ENCODE results near the gene ACSS1.

DNA sequence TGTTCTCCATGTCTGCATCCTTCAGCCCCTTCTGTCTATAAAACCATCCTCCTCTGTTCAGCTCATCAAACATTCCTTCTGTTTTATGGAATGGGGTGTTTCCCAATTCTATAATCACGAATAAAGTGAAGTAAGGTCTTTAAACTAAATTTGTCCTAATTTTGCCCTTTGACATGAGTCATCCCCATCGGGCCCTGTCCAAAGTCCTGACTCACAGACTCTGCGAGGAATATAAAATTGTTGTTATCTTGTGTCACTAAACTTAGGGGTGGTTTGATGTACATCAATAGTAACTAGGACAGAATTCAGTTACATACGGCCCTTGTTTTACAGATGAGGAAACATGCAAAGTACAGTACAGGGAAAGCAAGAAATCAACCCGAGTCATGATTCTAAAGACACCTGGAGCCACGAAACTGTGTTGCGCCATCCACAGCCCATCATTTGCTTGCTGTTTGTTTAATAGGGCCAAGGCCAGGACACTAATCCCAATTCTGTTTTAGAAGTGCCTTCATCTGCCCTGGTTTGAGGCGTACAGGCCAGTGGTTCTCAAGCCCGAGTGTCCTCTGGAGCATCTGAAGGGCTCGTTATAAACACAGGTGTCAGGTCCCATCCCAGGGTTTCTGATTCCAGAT, 2.8 kb downstream of the ACSS1 start:
- TF ChIP-seq, protein P1, sequence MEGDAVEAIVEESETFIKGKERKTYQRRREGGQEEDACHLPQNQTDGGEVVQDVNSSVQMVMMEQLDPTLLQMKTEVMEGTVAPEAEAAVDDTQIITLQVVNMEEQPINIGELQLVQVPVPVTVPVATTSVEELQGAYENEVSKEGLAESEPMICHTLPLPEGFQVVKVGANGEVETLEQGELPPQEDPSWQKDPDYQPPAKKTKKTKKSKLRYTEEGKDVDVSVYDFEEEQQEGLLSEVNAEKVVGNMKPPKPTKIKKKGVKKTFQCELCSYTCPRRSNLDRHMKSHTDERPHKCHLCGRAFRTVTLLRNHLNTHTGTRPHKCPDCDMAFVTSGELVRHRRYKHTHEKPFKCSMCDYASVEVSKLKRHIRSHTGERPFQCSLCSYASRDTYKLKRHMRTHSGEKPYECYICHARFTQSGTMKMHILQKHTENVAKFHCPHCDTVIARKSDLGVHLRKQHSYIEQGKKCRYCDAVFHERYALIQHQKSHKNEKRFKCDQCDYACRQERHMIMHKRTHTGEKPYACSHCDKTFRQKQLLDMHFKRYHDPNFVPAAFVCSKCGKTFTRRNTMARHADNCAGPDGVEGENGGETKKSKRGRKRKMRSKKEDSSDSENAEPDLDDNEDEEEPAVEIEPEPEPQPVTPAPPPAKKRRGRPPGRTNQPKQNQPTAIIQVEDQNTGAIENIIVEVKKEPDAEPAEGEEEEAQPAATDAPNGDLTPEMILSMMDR (IDR thresholded peaks at IDR 0.05; ENCODE audit: insufficient read depth, low read depth, low read length) = no peak
- no peak for TF ChIP-seq EZH2 (IDR thresholded peaks at IDR 0.05; ENCODE audit: insufficient read depth, low read length)

All from astrocyte (in vitro differentiated cells and primary cell).